ENCODE measurements around the gene AK5. TPM values are rescaled to one million over a fixed set of nuclear protein-coding genes. Genes with fewer than 3 reads are reported as not detected.

The AK5 gene
- total RNA-seq, 2 donors from 2014 or later = 0.49 to 1.1 TPM

- H3K27me3 ChIP-seq = peaks cover 14% of the 10 kb centered on the region
- intact Hi-C loops (cut with DNase I) = no loop called here
- no peak overlapping the region for H3K9ac ChIP-seq (ENCODE audit: low read depth in 2 of 2, low read length in 2 of 2)
- TF ChIP-seq CTCF (IDR thresholded peaks at IDR 0.05) = no peak
- DNase-seq = no peak
- no peak overlapping the region for H3K4me3 ChIP-seq
- H3K4me1 ChIP-seq = no peaks in the 10 kb centered on the region
- H3K9me3 ChIP-seq = no peaks in the 10 kb centered on the region
- H3K36me3 ChIP-seq = no peaks in the 10 kb centered on the region
- no peak overlapping the region for H3K27ac ChIP-seq
Observed at GRCh38 chr1:77287535-77287934, 5.7 kb downstream of the AK5 start.

GRCh38 chr1:77288275-77288674 lies 6.5 kb downstream of the AK5 start:
- H3K4me1 ChIP-seq = no peaks in the 10 kb centered on the region
- no peaks in the 10 kb centered on the region for H3K36me3 ChIP-seq
- no peak overlapping the region for H3K27ac ChIP-seq
- no peak overlapping the region for H3K9ac ChIP-seq (ENCODE audit: low read depth in 2 of 2, low read length in 2 of 2)
- no peak for TF ChIP-seq CTCF (IDR thresholded peaks at IDR 0.05)
- intact Hi-C loops (cut with DNase I) = no loop called here
- H3K9me3 ChIP-seq = no peaks in the 10 kb centered on the region
- no peak overlapping the region for H3K4me3 ChIP-seq
- peaks cover 7% of the 10 kb centered on the region for H3K27me3 ChIP-seq
- DNase-seq = no peak

- Histone ChIP-seq H3K27ac (no peak overlapping the region), H3K4me1 (no peaks in the 10 kb centered on the region), H3K36me3 (no peaks in the 10 kb centered on the region), H3K9ac (ENCODE audit: low read depth in 2 of 2, low read length in 2 of 2) (no peak overlapping the region), H3K9me3 (no peaks in the 10 kb centered on the region), H3K27me3 (no peaks in the 10 kb centered on the region), H3K4me3 (no peak overlapping the region)
- TF ChIP-seq CTCF (IDR thresholded peaks at IDR 0.05) = no peak
- no peak for DNase-seq
- intact Hi-C loops (cut with DNase I) = no loop called here
Observed at GRCh38 chr1:77290576-77290975, 8.8 kb downstream of the AK5 start.

GRCh38 chr1:77292551-77292950 lies 10.7 kb downstream of the AK5 start:
- Histone ChIP-seq H3K27me3 (no peaks in the 10 kb centered on the region), H3K4me3 (no peak overlapping the region), H3K4me1 (no peaks in the 10 kb centered on the region), H3K9ac (ENCODE audit: low read depth in 2 of 2, low read length in 2 of 2) (no peak overlapping the region), H3K9me3 (no peaks in the 10 kb centered on the region), H3K27ac (no peak overlapping the region), H3K36me3 (no peaks in the 10 kb centered on the region)
- intact Hi-C loops (cut with DNase I) = no loop called here
- DNase-seq = no peak
- no peak for TF ChIP-seq CTCF (IDR thresholded peaks at IDR 0.05)

GRCh38 chr1:77300566-77300965 lies 18.7 kb downstream of the AK5 start:
- Histone ChIP-seq H3K27me3 (no peaks in the 10 kb centered on the region), H3K9me3 (no peaks in the 10 kb centered on the region), H3K4me3 (no peak overlapping the region), H3K36me3 (no peaks in the 10 kb centered on the region), H3K4me1 (no peaks in the 10 kb centered on the region), H3K27ac (no peak overlapping the region), H3K9ac (ENCODE audit: low read depth in 2 of 2, low read length in 2 of 2) (no peak overlapping the region)
- DNase-seq = no peak
- no peak for TF ChIP-seq CTCF (IDR thresholded peaks at IDR 0.05)
- intact Hi-C loops (cut with DNase I) = no loop called here

GRCh38 chr1:77303387-77303786 lies 21.6 kb downstream of the AK5 start:
- Histone ChIP-seq H3K4me1 (no peaks in the 10 kb centered on the region), H3K4me3 (no peak overlapping the region), H3K36me3 (no peaks in the 10 kb centered on the region), H3K27ac (no peak overlapping the region), H3K9me3 (no peaks in the 10 kb centered on the region), H3K27me3 (no peaks in the 10 kb centered on the region), H3K9ac (ENCODE audit: low read depth in 2 of 2, low read length in 2 of 2) (no peak overlapping the region)
- DNase-seq = no peak
- TF ChIP-seq CTCF (IDR thresholded peaks at IDR 0.05) = no peak
- intact Hi-C loops (cut with DNase I) = no loop called here
